HEK293 (cell line): ENCODE measurements around the gene GADD45G.
A peak's percentile ranks its signal among the peaks of the same experiment; 100 is the strongest.

Experiments used
- CTCF ChIA-PET: fragments of 350-600 bp; formaldehyde crosslinking; extraction: SDS; loops from one replicate; lab custom pipeline; 2021; ENCODE audit warnings: antibody characterized with exemption; lab: Yijun Ruan, JAX
- POLR2A ChIA-PET: fragments of 300-600 bp; formaldehyde crosslinking; extraction: SDS; loops from one replicate; lab custom pipeline; 2020; ENCODE audit warnings: antibody characterized with exemption, inconsistent platforms; lab: Yijun Ruan, JAX
- H3K27ac ChIP-seq: fragments of 200-500 bp; sonication (Bioruptor generic); 2 replicates; pipeline ENCODE4 v1.5.1; 2014; ENCODE audit warnings: low read depth, low read length, control low read depth, inconsistent platforms; ENCODE audit errors: extremely low read depth
- H3K36me3 ChIP-seq, 2 experiments: fragments of 200-500 bp in 1 of 2; sonication (Bioruptor generic) in 1 of 2; 1 replicate in 1 of 2; 2 replicates in 1 of 2; pipeline ENCODE4 v1.5.1; 2014 to 2017; ENCODE audit warnings: inconsistent platforms in 2 of 2, low read length in 2 of 2; ENCODE audit not compliant: control insufficient read depth in 2 of 2, insufficient read depth in 1 of 2
- H3K4me1 ChIP-seq: fragments of 200-500 bp; sonication (Bioruptor generic); 2 replicates; pipeline ENCODE4 v1.5.1; 2014; ENCODE audit warnings: mild to moderate bottlenecking, low read length, inconsistent platforms; ENCODE audit not compliant: control insufficient read depth, insufficient read depth
- H3K4me3 ChIP-seq: 2 replicates; pipeline ENCODE4 v1.5.1; 2011; ENCODE audit warnings: low read depth, mild to moderate bottlenecking, control low read depth, low read length, moderate library complexity
- H3K9me3 ChIP-seq: fragments of 200-500 bp; sonication (Bioruptor generic); 2 replicates; pipeline ENCODE4 v1.5.1; 2014; ENCODE audit warnings: low read depth, low read length, inconsistent platforms; ENCODE audit not compliant: control insufficient read depth, insufficient read depth
- CTCF ChIP-seq: fragments of 450-650 bp; formaldehyde crosslinking; IDR thresholded peaks from 2 replicates; pipeline ENCODE4 v1.5.1; 2016; ENCODE audit warnings: missing biosample characterization, missing genetic modification characterization
- KLF17 ChIP-seq: fragments of 450-650 bp; formaldehyde crosslinking; IDR thresholded peaks from 2 replicates; pipeline ENCODE4 v1.5.1; 2016; ENCODE audit warnings: missing biosample characterization, missing genetic modification characterization
- KLF8 ChIP-seq: fragments of 450-650 bp; formaldehyde crosslinking; IDR thresholded peaks from 2 replicates; pipeline ENCODE4 v1.5.1; 2016; ENCODE audit warnings: missing biosample characterization, missing genetic modification characterization
- PRDM1 ChIP-seq: fragments of 450-650 bp; formaldehyde crosslinking; IDR thresholded peaks from 2 replicates; pipeline ENCODE4; 2016; ENCODE audit warnings: missing biosample characterization, missing genetic modification characterization
- SCRT2 ChIP-seq: fragments of 450-650 bp; formaldehyde crosslinking; IDR thresholded peaks from 2 replicates; pipeline ENCODE4 v1.5.1; 2016; ENCODE audit warnings: missing biosample characterization, missing genetic modification characterization
- SETDB1 ChIP-seq: IDR thresholded peaks from one replicate; pipeline ENCODE4 v1.6.1; 2017; ENCODE audit warnings: mild to moderate bottlenecking, low read length, moderate library complexity, mixed read lengths; ENCODE audit not compliant: insufficient read length
- ZBTB6 ChIP-seq: fragments of 450-650 bp; formaldehyde crosslinking; IDR thresholded peaks from 2 replicates; pipeline ENCODE4 v1.5.1; 2017; ENCODE audit warnings: missing biosample characterization, missing genetic modification characterization
- ZNF280C ChIP-seq: fragments of 450-650 bp; formaldehyde crosslinking; IDR thresholded peaks from 2 replicates; pipeline ENCODE4 v1.5.1; 2016; ENCODE audit warnings: missing biosample characterization, missing genetic modification characterization
- ZNF324 ChIP-seq: fragments of 450-650 bp; formaldehyde crosslinking; IDR thresholded peaks from 2 replicates; pipeline ENCODE4 v1.5.1; 2016; ENCODE audit warnings: missing biosample characterization, missing genetic modification characterization
- ZNF398 ChIP-seq: fragments of 450-650 bp; formaldehyde crosslinking; IDR thresholded peaks from 2 replicates; pipeline ENCODE4 v1.5.1; 2017; ENCODE audit warnings: missing biosample characterization, missing genetic modification characterization
- ZNF423 ChIP-seq: fragments of 450-650 bp; formaldehyde crosslinking; IDR thresholded peaks from 2 replicates; pipeline ENCODE4 v1.5.1; 2016; ENCODE audit warnings: missing biosample characterization, missing genetic modification characterization
- ZNF426 ChIP-seq: fragments of 450-650 bp; formaldehyde crosslinking; IDR thresholded peaks from 2 replicates; pipeline ENCODE4 v1.5.1; 2017; ENCODE audit warnings: missing biosample characterization, missing genetic modification characterization, mild to moderate bottlenecking, inconsistent platforms, moderate library complexity
- ZNF473 ChIP-seq: fragments of 450-650 bp; formaldehyde crosslinking; IDR thresholded peaks from 2 replicates; pipeline ENCODE4 v1.5.1; 2017; ENCODE audit warnings: missing biosample characterization, missing genetic modification characterization
- ZNF518A ChIP-seq: fragments of 450-650 bp; formaldehyde crosslinking; conservative IDR thresholded peaks from 2 replicates; pipeline ENCODE4 v1.5.1; 2016; ENCODE audit warnings: low read depth, missing biosample characterization, missing genetic modification characterization
- ZNF623 ChIP-seq: fragments of 450-650 bp; formaldehyde crosslinking; IDR thresholded peaks from 2 replicates; pipeline ENCODE4 v1.5.1; 2016; ENCODE audit warnings: missing biosample characterization, missing genetic modification characterization
- ZNF639 ChIP-seq: fragments of 450-650 bp; formaldehyde crosslinking; IDR thresholded peaks from 2 replicates; pipeline ENCODE4 v1.5.1; 2016; ENCODE audit warnings: missing biosample characterization, missing genetic modification characterization
- ZNF645 ChIP-seq: fragments of 450-650 bp; formaldehyde crosslinking; IDR thresholded peaks from 2 replicates; pipeline ENCODE4; 2016; ENCODE audit warnings: missing biosample characterization, missing genetic modification characterization
- ZNF654 ChIP-seq: fragments of 450-650 bp; formaldehyde crosslinking; IDR thresholded peaks from 2 replicates; pipeline ENCODE4 v1.5.1; 2016; ENCODE audit warnings: low read depth, missing biosample characterization, missing genetic modification characterization
- ZNF658 ChIP-seq: fragments of 450-650 bp; formaldehyde crosslinking; IDR thresholded peaks from 2 replicates; pipeline ENCODE4; 2016; ENCODE audit warnings: missing biosample characterization, missing genetic modification characterization
- ZNF670 ChIP-seq: fragments of 450-650 bp; formaldehyde crosslinking; IDR thresholded peaks from 2 replicates; pipeline ENCODE4 v1.5.1; 2016; ENCODE audit warnings: missing biosample characterization, missing genetic modification characterization, low read depth

Gene GADD45G

GRCh38 chr9:89597711-89598362 is 7.0 kb upstream of the GADD45G start:
- CTCF ChIA-PET: interaction anchor here (0.5 to 7.1 kb wide), 62 partner anchors 9 to 1319 kb away, joined by 3 to 140 read pairs (median 4); no protein-coding TSS in a partner anchor
- no peak overlapping the region for H3K27ac ChIP-seq
- POLR2A ChIA-PET: interaction anchor here (1.2 kb wide), 1 partner anchor 502 kb away, joined by 4 read pairs; no protein-coding TSS in a partner anchor

More at GRCh38 chr9:89597711-89598362, 7.0 kb upstream of the GADD45G start:
- no peaks in the 10 kb centered on the region for H3K36me3 ChIP-seq
- H3K4me1 ChIP-seq: no peaks in the 10 kb centered on the region
- no peaks in the 10 kb centered on the region for H3K9me3 ChIP-seq
- no peak overlapping the region for H3K4me3 ChIP-seq
- TF ChIP-seq KLF17 (tag by site-specific recombination): no peak
- no peak for TF ChIP-seq ZNF473 (tag by site-specific recombination)
- TF ChIP-seq ZBTB6 (tag by site-specific recombination): no peak
- no peak for TF ChIP-seq PRDM1
- TF ChIP-seq ZNF423 (tag by site-specific recombination): no peak
- TF ChIP-seq KLF8: no peak
- peak; percentile 87 for TF ChIP-seq ZNF654 (tag by site-specific recombination)
- no peak for TF ChIP-seq ZNF623 (tag by site-specific recombination)
- TF ChIP-seq ZNF324: no peak
- TF ChIP-seq ZNF639 (tag by site-specific recombination): no peak
- no peak for TF ChIP-seq ZNF280C
- no peak for TF ChIP-seq ZNF670 (tag by site-specific recombination)
- peak; percentile 63 for TF ChIP-seq CTCF (tag by site-specific recombination)
- TF ChIP-seq ZNF518A (tag by site-specific recombination): no peak
- no peak for TF ChIP-seq SETDB1
- peak; percentile 62 for TF ChIP-seq SCRT2
- TF ChIP-seq ZNF398: no peak
- TF ChIP-seq ZNF426 (tag by site-specific recombination): no peak
- TF ChIP-seq ZNF645 (tag by site-specific recombination): no peak
- no peak for TF ChIP-seq ZNF658 (tag by site-specific recombination)
